GM12801 (cell line): ENCODE data around the gene C8A.

Experiments used
- TF ChIP-seq, protein P1 (sequence below): IDR thresholded peaks from one replicate; pipeline ENCODE4 v1.5.1; 2011; ENCODE audit warnings: control low read depth; ENCODE audit not compliant: insufficient read length; ENCODE audit errors: extremely low read depth

The C8A gene

DNA sequence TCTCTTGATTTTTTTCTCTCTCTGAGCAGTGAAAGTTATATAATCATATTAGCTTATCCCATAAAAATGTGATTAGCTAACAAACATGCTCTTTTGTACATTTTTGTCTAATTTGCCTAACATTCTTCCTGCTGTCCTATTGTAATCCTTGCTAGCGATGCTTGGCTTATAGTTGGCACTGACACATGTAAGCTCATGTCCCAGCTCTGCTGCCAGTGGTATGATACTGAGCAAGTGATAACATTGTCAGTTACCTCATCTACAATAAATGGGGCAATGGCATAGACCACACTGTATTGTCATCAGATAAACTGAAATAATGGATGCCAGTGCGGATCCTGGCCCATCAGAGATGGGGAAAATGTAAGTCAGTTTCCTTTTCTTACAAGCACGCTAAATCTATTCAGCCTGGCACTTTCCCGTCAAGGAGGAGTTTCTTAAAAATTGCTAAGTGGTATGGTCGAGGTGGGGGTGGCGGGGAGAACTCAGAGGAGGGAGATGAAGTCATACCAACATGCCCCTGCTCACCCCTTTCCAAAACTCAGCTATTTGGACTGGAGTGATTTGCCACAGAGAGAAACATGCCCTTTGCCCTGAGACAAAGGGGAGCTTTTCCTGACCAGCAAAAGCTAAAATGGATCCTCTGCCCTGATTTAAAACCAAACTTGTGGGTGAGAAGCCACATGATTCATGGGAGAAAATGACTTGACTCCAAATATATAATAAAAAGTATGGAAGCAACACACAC, 36.7 kb upstream of the C8A start:
- TF ChIP-seq, protein P1, sequence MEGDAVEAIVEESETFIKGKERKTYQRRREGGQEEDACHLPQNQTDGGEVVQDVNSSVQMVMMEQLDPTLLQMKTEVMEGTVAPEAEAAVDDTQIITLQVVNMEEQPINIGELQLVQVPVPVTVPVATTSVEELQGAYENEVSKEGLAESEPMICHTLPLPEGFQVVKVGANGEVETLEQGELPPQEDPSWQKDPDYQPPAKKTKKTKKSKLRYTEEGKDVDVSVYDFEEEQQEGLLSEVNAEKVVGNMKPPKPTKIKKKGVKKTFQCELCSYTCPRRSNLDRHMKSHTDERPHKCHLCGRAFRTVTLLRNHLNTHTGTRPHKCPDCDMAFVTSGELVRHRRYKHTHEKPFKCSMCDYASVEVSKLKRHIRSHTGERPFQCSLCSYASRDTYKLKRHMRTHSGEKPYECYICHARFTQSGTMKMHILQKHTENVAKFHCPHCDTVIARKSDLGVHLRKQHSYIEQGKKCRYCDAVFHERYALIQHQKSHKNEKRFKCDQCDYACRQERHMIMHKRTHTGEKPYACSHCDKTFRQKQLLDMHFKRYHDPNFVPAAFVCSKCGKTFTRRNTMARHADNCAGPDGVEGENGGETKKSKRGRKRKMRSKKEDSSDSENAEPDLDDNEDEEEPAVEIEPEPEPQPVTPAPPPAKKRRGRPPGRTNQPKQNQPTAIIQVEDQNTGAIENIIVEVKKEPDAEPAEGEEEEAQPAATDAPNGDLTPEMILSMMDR = no peak

- TF ChIP-seq, protein P1 = no peak
These were observed 35.2 kb upstream of the C8A start, which contains the start of gene FYB2 for GRCh38 chr1:56819387-56819899. Gene FYB2, minus strand, starts transcription at chr1:56819404. Its CDS starts 114 bp downstream, at chr1:56819290.

DNA sequence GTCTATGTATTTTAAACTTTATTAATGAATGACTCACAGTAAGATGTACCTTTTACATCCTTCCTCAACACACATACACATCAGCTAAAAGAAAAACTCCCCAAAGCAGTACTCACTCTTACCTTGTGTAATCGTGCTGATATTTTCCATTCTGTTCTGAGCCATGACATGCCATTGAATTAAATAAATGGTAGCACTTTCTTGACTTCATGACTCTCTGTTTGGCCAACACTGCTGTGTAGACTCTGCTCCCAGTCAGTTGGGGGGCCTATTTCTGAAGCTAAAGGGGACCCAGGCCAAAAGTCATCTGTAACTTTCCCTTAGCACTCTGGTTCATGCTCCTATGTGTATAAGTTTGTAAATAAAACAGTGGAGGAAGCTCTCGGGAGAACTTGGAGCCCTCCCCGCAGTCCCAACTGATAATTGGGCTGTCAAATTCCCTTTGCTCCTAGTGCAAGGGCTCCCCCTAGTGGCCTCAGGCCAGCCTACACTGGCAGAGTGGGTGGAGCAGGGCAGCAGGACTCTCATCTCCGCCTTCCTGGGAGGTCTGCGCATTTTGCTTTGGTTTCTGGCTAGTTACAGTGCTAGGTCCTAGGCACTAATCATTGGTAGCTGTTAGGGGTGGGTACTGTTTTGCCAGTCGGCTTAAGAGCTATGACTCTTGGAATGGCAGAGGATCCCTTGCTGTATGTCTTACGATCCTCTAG, 33.7 kb upstream of the C8A start:
- TF ChIP-seq, protein P1 = peak; percentile 56

GRCh38 chr1:56821462-56821797, 33.2 kb upstream of the C8A start:
- TF ChIP-seq, protein P1 = no peak

- TF ChIP-seq, protein P1 = no peak
These were observed 30.3 kb upstream of the C8A start for GRCh38 chr1:56824271-56824670.

GRCh38 chr1:56824938-56825337, 29.7 kb upstream of the C8A start:
- TF ChIP-seq, protein P1 = no peak

- TF ChIP-seq, protein P1 = no peak
These were observed 29.2 kb upstream of the C8A start for GRCh38 chr1:56825436-56825835.
